ENCODE results near the gene AHRR.
"Not testable (repeated sequence)": the region's sequence is repeated elsewhere in the genome, so short reads cannot be mapped to it uniquely, and the experiment has no call there.

The AHRR gene

DNA sequence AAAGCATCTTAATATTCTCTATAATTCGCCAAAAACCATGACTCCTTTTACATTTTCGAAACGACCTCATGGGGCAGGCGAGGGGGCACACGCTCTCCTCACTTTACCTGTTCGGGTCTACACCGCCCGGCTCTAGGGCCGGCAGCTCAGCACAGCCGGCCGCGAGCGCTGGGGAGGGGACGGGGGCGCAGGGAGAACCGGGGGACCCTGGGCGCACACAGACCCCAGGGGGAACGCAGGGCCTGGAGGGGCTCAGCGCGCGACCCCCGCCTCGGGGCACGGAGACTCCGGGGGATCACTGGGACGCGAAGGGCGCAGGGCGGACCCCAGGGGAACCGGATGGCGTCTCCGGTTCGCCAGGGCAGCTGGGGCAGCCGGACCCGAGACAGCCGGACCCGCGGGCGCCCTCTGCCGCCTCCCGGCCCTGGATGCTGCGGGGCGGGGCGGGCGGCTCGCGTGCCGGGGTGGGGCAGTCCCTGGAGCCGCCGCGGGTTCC is at the start of gene AHRR:
Gene AHRR, plus strand, starts transcription at position 485 of the 496 bp plus-strand sequence. CDS start 22,189 bp downstream, outside the sequence.
- DNase-seq, result no peak

DNA sequence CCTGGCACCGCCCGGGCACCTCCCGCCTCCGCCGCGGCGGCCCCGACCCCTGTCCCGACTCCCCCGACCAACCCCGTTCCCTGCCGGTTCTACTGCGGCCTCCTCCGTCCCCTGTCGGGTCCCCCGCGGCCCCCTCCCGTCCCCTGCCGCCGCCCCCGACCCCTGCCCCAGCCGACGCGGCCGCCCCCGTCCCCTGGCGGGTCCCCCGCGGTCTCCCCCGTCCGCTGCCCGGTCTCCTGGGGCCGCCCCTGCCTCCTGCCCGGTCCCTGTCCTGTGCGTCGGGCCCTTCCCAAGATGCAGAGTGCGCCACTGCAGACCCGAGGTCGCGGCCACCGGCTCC is 49.7 kb upstream of the AHRR start:
- not testable (repeated sequence) for DNase-seq

DNA sequence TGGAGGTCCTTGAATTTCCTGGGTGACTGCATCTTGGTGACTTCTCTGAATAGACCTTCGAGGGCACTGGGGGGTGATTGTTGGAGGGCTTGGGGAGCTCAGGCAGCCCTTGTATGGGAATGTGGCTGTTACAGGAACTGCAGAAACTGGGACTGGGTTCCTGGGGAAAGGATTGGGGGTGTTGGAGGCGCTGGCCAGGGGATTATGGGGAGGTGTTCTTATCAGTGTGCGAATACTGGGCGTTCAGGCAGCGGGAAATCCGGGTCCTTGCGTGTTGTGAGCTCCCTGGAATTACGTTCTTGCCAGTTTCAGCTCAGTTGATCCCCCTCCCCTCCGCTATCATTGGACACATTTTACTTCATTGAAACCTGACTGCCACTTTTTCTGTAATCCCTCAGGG is 48.4 kb upstream of the AHRR start:
- not testable (repeated sequence) for DNase-seq

DNA sequence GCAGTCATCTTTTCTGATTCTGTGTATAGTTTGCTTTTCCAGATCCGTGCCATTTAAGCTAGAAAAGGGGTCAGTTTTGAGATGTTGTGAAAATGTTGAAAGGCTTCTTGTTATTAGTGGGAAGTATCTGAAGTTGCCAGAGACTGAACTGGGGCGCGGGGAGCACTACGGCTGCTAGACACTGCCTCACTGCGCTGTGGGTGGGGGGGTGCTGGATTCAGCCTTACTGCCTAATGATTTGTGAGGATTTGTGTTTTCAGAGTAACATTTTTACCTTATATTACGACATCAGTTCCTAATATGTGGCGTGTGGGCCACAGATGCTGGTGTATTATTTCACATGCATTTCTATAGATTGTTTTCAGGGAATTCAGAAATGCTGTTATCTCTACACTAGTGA is 48.0 kb upstream of the AHRR start:
- not testable (repeated sequence) for DNase-seq

DNA sequence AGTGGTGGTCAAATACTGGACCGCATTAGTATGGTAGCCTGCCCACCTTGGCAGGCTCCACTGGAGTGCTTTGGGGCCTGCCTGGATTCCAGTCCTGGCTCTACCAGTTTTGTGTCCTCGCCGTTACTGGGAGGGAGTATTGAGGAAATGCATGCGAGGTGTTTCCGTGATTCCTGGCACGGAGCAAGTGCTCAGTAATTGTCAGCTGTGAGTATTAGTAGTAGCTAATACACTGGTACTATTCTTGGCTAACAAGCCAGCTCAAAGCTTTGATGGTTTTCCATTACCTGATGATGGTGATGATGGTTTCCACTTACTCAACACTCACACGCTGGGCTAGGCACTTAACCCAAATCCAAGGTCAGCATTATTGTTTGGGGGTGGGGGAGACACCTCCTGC is 47.2 kb upstream of the AHRR start:
- not testable (repeated sequence) for DNase-seq

DNA sequence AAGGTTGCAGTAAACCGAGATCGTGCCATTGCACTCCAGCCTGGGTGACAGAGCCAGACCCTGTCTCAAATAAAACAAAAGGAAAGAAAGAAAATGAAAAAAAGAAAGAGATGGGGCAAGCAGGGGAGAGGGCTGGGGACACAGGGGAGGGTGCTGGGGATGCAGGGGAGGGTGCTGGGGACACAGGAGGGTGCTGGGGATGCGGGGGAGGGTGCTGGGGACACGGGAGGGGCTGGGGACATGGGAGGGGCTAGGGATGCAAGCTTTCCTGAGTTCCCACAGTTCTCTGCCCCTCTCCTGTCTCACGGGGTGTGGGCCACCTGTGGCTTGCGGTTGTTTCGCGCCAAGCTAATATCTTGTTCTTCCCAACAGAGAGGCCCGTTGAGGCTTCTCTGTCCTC is 42.9 kb upstream of the AHRR start:
- no peak for DNase-seq

DNA sequence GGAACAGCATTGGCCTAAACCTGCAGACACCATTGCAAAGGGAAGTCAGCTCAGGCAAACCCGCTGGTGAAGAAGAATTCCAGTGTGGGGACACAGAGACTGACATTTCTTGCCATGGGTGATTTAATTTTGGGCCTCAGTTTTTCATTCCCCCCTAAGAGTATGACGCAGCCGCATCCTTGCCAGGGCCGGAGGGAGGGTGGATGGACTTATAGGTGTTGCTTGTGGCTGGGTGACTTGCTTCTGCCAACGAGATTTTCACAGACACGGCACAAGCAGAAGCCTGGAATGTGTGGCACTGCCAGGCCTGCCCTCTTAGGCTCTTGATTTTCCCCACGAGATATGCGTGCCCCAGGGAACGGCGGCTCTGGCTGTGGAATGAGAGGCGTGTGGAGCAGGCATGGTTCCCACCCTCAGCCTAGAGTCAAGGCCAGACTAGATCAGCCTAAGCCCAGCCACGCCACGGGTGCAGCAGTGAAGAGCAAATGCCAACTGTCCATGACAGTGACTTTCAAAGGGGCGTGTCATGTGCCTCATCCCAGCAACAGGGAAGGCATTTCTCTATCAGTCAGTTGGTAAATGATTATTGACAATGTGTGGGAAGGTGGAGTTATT is 42.4 kb upstream of the AHRR start:
- not testable (repeated sequence) for DNase-seq

DNA sequence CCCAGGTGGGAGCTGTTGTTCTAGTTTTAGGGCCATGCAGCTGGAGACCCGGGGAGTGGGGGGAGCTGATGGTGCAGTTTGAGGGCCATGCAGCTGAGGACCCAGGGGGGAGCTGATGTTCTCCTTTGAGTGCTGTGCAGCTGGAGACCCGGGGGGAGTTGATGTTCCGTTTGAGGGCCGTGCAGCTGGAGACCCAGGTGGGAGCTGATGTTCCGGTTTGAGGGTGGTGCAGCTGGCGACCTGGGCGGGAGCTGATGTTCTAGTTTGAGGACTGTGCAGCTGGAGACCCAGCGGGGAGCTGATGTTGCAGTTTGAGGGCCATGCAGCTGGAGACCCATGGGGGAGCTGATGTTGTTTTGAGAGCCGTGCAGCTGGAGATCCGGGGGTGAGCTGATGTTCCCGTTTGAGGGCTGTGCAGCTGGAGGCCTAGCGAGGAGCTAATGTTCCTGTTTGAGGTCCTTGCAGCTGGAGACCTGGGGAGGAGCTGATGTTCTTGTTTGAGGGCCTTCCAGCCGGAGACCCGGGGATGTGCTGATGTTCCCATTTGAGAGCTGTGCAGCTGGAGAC is 35.4 kb upstream of the AHRR start:
- DNase-seq, result no peak

DNA sequence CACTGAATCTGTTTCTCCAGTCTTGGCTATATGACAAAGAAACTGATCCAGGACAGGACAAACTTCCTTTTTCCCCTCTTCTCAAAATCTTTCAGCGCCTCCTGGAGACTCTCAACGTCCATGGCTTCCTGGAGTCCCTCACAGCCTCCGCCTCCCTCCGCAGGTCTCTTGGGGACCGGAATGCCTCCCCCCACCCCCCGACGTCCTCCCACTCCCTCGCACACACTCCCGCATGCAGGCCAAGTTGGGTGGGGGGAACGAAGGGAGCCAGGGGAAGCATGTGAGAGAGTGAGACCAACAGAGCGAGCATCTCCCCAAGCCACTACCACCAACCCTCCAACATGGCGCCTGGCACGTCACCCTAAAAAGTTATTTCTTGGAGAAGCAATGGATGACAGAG is 31.3 kb upstream of the AHRR start:
- DNase-seq, result not testable (repeated sequence)

DNA sequence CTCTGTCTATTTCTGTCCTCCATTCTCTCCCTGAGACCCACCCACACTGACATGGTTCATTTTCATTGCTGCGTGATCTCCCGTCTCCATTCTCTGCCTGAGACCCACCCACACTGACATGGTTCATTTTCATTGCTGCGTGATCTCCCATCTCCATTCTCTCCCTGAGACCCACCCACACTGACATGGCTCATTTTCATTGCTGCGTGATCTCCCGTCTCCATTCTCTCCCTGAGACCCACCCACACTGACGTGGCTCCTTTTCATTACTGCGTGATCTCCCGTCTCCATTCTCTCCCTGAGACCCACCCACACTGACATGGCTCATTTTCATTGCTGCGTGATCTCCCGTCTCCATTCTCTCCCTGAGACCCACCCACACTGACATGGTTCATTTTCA is 30.2 kb upstream of the AHRR start:
- not testable (repeated sequence) for DNase-seq

DNA sequence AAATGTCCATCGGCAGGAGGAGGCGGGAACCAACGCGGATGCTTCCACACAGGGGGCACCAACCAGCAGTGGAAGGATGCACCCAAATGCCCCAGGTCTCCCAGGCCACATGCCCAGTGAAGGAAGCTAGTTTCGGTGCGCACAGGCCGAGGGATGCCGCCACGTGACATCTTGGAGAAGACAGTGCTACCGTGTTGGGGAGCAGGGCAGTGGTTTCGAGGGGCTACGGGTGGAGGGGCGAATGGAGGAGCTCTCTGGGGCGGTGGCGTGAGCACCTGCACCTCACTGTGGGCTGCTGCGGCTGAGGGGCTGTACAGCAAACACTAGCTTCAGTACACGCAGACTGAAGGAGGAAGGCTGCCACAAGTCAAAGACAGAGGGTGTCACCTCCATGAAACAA is 26.7 kb upstream of the AHRR start:
- DNase-seq, result not testable (repeated sequence)

DNA sequence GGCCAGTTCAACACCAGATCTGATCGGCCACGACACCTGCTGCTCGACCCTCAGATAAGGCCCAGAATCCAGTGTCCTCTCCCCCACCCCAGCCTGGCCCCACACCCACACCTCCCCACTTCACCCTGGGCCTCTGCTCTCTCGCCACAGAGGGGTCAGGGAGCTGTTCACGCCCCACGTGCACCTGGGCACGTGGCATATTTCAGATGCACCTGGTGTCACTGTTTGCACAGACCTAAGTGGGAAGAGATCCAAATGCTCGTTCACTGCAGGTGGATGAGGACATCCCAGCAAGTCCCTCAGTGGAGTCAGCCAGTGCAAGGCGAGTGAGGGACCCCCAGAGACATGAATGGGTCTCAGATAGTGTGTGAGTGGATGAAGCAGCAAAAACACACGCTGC is 25.3 kb upstream of the AHRR start:
- DNase-seq, result not testable (repeated sequence)

DNA sequence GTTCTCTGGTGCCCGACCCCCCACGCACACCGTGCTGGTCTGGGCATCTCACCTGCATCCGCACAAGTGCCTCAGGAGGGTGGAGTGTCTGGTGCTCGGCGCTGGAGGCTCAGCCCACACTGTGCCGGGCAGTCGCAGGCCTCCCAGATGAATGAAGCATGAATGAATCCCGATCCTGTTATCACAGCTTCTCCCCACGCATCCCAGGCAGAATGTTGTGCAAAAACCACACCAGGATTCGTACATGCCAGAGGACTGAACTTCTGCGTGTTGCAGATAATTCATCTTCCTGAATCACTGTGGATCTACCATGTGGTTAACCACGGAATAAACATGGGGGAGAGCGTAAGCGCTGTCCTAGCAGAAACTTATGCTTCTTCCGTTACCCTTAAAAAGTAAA is 24.6 kb upstream of the AHRR start:
- DNase-seq, result not testable (repeated sequence)

DNA sequence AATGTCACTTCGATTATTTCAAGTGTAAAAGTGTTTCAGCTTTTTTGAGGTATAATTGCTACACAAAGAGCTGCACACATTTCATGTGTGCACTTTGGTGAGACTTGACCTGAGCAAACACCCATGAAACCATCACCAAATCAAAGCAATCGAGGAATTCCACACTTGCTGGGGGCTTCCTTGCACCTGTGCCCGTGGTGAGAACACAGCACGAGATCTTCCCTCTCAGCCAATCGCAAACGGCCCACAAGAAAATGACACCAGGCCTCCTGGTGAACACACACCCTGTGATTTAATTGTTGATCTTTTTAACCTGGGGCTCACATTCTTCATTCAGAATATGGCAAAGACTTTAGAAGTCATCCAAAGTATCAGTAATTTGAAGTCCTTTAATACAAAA is 24.1 kb upstream of the AHRR start:
- DNase-seq, result not testable (repeated sequence)

DNA sequence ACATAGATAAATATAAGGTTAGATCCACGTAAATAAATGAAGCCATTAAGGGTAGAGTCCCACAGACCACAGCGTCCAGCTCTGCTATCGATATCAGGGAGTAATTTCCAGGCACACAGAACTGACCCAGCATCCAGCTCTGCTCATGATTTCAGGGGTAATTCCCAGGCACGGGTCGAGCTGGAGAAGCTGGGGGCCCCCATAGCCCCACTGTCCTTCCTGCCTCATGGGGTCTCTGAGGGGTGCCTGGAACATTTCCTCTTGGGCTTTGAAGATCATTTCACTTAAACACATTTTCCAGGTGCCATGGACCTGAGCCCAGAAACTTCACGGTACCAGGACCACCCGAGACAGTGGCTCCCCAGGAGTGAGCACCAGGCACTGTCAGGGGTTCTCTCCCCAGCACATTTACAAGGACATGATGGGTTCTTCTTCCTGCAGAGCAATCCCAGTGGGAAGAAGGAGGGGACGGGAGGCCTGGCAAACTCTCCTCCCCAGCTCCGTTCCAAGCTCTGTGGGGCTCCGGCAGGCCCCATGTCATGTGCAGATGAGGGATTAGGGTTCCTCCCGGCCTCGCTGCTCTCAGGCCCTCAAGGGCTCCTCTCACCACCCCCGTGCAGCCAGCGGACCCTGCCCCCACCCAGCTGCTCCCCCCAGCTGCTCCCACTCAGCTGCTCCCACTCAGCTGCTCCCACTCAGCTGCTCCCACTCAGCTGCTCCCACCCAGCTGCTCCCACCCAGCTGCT is 23.4 kb upstream of the AHRR start:
- not testable (repeated sequence) for DNase-seq

DNA sequence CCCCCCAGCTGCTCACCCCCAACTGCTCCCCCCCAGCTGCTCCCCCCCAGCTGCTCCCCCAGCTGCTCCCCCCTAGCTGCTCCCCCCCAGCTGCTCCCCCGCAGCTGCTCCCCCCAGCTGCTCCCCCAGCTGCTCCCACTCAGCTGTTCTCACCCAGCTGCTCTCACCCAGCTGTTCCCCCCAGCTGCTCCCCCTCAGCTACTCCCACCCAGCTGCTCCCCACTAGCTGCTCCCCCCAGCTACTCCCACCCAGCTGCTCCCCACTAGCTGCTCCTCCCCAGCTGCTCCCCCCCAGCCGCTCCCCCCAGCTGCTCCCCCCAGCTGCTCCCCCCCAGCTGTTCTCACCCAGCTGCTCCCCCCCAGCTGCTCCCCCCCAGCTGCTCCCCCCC is 22.8 kb upstream of the AHRR start:
- no peak for DNase-seq

DNA sequence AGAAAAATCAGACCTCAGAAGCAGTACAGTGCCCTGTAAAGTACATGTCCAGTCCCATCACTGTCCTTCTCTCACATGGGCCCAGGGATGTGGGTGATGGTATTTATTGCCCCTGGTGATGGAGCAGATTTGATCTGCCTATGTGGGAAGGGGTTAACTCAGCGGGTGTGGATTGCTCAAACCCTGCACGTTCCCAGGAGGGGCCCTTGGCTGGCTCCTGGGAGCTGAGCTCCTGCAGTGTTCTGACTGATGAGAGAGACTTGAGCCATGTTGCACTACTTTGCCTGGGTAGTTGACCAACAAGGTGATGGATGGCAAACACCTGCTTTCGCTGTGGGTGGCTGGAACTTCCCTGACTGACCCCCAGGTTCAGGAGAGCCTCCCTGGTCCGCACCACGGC is 21.6 kb upstream of the AHRR start:
- DNase-seq, result not testable (repeated sequence)

DNA sequence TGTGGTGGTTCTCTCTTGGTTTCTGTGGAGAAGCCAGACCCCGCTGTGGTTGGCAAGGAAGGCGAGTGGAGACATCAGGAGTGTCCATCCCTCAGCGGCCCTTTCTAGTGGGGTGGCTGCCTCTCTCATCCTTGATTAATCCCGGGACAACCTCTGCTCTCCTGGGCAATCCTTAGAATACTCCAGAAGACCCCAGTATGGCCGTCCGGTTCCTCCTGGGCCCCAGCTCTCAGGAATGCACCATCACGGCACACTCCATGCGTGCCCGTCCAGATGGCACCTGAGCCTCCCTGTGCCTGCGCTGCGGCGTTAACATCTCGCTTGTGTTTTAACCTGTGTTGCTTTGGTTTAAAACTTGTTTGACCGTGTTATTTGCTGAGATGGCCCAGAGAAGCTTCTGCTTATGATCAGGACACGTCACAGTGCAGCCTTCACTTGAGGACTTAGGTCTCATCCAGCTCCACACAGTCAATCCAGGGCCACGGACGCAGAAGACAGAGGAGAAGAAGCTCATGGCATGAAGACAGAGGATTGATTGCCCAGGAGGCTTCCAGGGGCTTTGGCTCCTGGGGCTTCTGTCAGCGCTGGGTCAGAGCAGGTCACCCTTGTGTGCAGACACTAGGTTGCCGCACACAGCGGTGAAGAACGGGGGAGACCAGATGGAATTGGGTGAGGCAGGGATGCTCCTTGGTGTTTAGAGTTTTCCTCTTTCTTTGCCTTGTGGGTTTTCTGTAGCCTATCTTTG is 20.7 kb upstream of the AHRR start:
- DNase-seq, result not testable (repeated sequence)

DNA sequence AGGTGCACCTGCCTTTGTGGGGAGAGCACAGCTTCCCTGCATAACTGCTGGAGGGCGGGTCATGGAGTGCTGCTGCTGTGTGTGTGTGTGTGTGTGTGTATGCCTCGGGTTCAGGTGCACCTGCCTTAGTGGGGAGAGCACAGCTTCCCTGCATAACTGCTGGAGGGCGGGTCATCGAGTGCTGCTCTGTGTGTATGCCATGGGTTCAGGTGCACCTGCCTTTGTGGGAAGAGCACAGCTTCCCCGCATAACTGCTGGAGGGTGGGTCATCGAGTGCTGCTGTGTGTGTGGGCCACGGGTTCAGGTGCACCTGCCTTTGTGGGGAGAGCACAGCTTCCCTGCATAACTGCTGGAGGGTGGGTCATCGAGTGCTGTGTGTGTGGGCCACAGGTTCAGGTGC is 19.1 kb upstream of the AHRR start:
- not testable (repeated sequence) for DNase-seq

DNA sequence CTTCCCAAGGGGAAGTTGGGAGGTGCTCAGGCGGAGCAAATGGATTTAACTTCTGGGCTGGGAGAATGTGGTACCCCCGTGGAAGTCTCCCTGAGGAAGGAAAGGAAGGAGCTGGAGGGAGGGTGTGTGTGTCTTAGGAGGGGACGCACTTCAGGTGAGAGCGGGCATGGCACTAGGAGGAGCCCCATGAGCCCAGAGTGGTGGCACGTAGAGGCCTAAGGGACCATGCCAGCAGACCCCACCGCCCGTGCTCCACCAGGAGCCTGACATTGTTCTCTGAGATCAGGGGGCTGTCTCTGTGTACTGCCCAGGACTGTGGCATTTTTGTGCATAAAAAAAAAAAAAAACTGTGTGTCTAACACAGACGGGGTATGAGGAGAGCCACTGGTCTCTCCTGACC is 18.5 kb upstream of the AHRR start:
- no peak for DNase-seq

DNA sequence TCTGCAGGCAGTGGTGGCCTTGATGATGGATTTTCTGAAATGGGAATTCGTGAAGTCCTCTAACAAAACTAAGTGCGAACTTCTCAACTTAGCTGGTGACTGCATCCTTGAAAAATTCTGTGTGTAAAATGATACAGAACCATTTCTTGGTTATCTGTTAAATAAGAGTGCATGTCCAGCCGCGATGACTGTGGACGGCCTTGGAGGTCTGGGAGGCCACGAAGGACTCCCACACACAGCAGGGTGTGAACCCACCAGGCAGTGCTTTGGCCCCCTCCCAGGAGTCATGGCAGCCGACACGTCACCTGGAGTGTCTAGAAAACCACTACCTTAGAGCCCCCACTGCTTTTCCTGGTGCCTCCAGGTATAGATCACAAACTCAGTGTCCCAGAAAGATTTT is 17.8 kb upstream of the AHRR start:
- DNase-seq, result not testable (repeated sequence)

DNA sequence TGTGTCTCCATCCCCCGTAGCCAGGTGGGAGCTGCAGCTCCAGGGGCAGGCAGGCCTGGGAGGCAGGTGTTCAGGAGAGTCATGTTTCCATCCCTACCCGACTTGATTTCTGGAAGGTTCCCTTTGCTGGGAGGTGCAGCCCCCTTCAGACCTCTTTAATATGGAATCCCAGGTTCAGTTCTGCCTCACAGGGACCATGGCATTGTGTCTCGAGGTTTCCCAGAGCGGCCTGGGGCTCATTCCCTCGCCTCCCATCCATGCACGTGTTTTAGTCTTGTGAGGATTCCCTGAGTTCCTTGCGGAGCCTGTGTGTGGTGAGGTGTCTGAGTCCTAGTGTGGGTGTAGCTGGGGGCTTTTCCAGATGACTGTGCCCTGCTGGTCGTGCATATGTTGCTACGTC is 16.5 kb upstream of the AHRR start:
- no peak for DNase-seq

DNA sequence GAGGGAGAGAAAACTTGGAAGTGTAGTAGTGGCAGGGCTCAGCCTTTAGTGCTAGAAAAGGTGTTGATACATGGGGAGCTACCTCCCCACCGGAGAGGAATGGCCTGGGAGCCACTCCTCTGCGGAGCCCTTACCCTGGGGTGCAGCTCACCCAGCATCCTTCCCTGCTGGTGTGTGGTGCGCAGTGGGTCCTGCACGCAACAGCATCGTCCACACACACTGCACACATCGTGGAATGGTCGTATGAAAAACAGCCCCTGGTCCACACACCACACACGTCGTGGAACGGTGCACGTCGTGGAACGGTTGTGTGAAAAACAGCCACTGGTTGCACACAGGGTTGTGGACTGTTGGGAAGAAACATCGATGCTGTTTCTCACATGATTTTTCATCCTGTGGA is 16.1 kb upstream of the AHRR start:
- DNase-seq, result no peak
